Upper lobe of left lung (tissue), 6 donors: Measurements from ENCODE around the gene CEP131. TPM values are rescaled to one million over a fixed set of nuclear protein-coding genes. Genes with fewer than 3 reads are reported as not detected.

Source experiments
- ATAC-seq, 2 donors: fragments of 200-7000 bp; cut with Tn5 transposase; one replicate each; pipeline ENCODE4 v1.9.1; 2022; ENCODE audit warnings: mild to moderate bottlenecking in 2 of 2, moderate library complexity in 2 of 2; ENCODE audit not compliant: low FRiP score in 2 of 2
- DNase-seq, 2 donors: peaks; one replicate each; pipeline ENCODE4 v3.0.0-alpha.2; 2019 to 2020
- H3K27ac ChIP-seq, 4 donors: fragments of 200-600 bp; sonication (generic); one replicate each; pipeline ENCODE4 v1.5.1; 2016 to 2019
- H3K27me3 ChIP-seq, 4 donors: fragments of 200-600 bp; sonication (generic); one replicate each; pipeline ENCODE4 v1.5.1; 2017 to 2019
- H3K36me3 ChIP-seq, 4 donors: fragments of 200-600 bp; sonication (generic); one replicate each; pipeline ENCODE4 v1.5.1; 2016 to 2019
- H3K4me1 ChIP-seq, 4 donors: fragments of 200-600 bp; sonication (generic); one replicate each; pipeline ENCODE4 v1.5.1; 2018 to 2019
- H3K4me3 ChIP-seq, 4 donors: fragments of 200-600 bp; sonication (generic); one replicate each; pipeline ENCODE4 v1.5.1; 2017 to 2019; ENCODE audit warnings: mild to moderate bottlenecking in 2 of 4, moderate library complexity in 1 of 4
- H3K9me3 ChIP-seq, 4 donors: fragments of 200-600 bp; sonication (generic); one replicate each; pipeline ENCODE4 v1.5.1; 2018 to 2019
- EP300 ChIP-seq, 4 donors: sonication (generic); formaldehyde crosslinking; IDR thresholded peaks; one replicate each; pipeline ENCODE4 v1.5.1; 2017; ENCODE audit warnings: antibody characterized with exemption in 4 of 4, control low read depth in 2 of 4
- POLR2A ChIP-seq, 4 donors: fragments of 450-650 bp; IDR thresholded peaks; one replicate each; pipeline ENCODE4 v1.5.1; 2016 to 2017; ENCODE audit warnings: antibody characterized with exemption in 4 of 4, mild to moderate bottlenecking in 2 of 4
- POLR2AphosphoS5 ChIP-seq, 2 donors: sonication (generic); formaldehyde crosslinking; IDR thresholded peaks; one replicate each; pipeline ENCODE4 v1.5.1; 2017; ENCODE audit warnings: antibody characterized with exemption in 2 of 2
- WGBS, 2 donors: methylation state at CpG; one replicate each; pipeline ENCODE4 v1.1.5; 2017 to 2018; 5-methylcytosine and 5-hydroxymethylcytosine counted together
- total RNA-seq, 6 donors: library from RNA; depleted of rRNA in 4 of 6; stranded (reverse); fragments of >200 nt in 4 of 6; gene quantifications; one replicate each; pipeline versions ENCODE4 v1.1.0 to v1.2.1, GENCODE V29; 2016 to 2021
- TF ChIP-seq, protein P1 (sequence below), 6 experiments: fragments of 450-650 bp in 4 of 6; fragments of 200-600 bp in 2 of 6; sonication (generic) in 2 of 6; IDR thresholded peaks; one replicate each; pipeline ENCODE4 v1.5.1; 2016 to 2019; ENCODE audit warnings: antibody characterized with exemption in 6 of 6
- donor health status: DM: no; HTN: no; CAD: no; lungs with moderate emphysema.
- donor health status: DM: no; HTN: yes; CAD: no; lungs with severe emphysema.

The CEP131 gene
- total RNA-seq, 6 donors from 2014 or later, result 5.3 to 55.5 (median 12.6) TPM

DNA sequence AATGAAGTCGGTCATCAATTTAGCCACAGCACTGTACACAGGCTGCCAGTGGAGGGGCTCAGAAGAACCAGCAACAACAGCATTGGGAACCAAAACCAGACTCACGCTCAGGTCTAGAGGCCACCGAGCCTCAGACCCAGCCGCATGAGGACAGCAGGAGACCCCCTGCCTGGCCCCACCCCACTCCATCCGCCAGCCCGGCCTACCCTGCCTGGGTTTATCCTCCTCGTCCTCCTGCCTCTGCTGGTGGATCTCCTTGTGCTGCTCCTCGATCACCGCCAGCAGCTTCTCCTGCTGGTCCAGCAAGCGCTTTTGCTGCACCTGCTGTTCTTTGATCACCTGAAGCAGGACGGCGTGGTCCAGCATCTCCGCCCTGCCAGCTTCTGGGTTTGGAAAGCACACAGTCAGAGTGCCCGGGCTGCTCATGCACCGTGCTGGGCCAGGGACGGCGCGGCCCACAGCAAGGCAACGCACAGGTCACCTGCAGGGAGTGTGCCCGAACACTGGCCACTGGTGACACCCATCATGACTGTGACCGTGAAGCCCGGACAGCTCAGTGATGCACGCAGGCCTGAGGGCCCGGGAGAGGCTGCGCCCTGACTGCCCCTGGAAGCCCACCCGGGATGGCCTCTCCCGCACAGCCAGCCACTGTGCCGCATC is 24.0 kb upstream of the CEP131 start:
- H3K27ac ChIP-seq, result no peak overlapping the region
- no peak overlapping the region for H3K4me3 ChIP-seq
- 91 to 94% methylated on average over 22 to 23 of the region's 28 CpGs for WGBS, 2 donors
- no peaks in the 10 kb centered on the region for H3K9me3 ChIP-seq
- TF ChIP-seq POLR2A (IDR thresholded peaks at IDR 0.05), result no peak
- TF ChIP-seq, protein P1, sequence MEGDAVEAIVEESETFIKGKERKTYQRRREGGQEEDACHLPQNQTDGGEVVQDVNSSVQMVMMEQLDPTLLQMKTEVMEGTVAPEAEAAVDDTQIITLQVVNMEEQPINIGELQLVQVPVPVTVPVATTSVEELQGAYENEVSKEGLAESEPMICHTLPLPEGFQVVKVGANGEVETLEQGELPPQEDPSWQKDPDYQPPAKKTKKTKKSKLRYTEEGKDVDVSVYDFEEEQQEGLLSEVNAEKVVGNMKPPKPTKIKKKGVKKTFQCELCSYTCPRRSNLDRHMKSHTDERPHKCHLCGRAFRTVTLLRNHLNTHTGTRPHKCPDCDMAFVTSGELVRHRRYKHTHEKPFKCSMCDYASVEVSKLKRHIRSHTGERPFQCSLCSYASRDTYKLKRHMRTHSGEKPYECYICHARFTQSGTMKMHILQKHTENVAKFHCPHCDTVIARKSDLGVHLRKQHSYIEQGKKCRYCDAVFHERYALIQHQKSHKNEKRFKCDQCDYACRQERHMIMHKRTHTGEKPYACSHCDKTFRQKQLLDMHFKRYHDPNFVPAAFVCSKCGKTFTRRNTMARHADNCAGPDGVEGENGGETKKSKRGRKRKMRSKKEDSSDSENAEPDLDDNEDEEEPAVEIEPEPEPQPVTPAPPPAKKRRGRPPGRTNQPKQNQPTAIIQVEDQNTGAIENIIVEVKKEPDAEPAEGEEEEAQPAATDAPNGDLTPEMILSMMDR (IDR thresholded peaks at IDR 0.05), result no peak
- no peak for TF ChIP-seq POLR2AphosphoS5 (IDR thresholded peaks at IDR 0.05)
- TF ChIP-seq EP300 (IDR thresholded peaks at IDR 0.05), result no peak
- peaks cover 7 to 39% (median 23%) of the 10 kb centered on the region in 4 donors for H3K36me3 ChIP-seq
- no peaks in the 10 kb centered on the region for H3K27me3 ChIP-seq
- DNase-seq, result peak in 1 of 2 donors; percentile 79
- ATAC-seq, result no peak
- peaks cover 0 to 5% (median 0%) of the 10 kb centered on the region in 4 donors for H3K4me1 ChIP-seq

DNA sequence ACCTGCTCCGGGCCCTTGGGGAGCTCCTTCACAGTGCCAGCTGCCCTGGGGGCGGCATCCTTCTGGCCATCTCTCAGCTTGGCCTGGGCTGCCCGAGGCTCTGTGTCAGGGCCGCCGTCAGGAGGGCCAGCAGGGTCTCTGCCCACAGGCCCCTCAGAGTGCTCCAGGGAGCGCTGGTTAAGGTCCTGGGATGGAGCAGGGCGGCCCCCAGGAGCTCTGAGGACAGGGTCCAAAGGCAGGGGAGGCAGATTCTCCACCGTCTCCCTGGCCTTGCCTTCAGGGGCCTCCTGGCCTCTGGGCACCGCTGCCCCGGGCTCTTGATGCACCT is 23.5 kb upstream of the CEP131 start:
- Histone ChIP-seq H3K9me3 (no peaks in the 10 kb centered on the region), H3K27ac (no peak overlapping the region), H3K4me3 (no peak overlapping the region), H3K4me1 (peaks cover 0 to 10% (median 0%) of the 10 kb centered on the region in 4 donors), H3K27me3 (no peaks in the 10 kb centered on the region), H3K36me3 (peaks cover 3 to 34% (median 19%) of the 10 kb centered on the region in 4 donors)
- DNase-seq (peak in 1 of 2 donors; percentile 74), ATAC-seq (no peak)
- WGBS, 2 donors, result 97% methylated on average over 10 of the region's 10 CpGs; no CpG with 5 or more reads in 1 of the 2 donors
- TF ChIP-seq, protein P1 (IDR thresholded peaks at IDR 0.05), result no peak
- TF ChIP-seq POLR2AphosphoS5 (IDR thresholded peaks at IDR 0.05) (no peak), EP300 (IDR thresholded peaks at IDR 0.05) (no peak), POLR2A (IDR thresholded peaks at IDR 0.05) (no peak)

DNA sequence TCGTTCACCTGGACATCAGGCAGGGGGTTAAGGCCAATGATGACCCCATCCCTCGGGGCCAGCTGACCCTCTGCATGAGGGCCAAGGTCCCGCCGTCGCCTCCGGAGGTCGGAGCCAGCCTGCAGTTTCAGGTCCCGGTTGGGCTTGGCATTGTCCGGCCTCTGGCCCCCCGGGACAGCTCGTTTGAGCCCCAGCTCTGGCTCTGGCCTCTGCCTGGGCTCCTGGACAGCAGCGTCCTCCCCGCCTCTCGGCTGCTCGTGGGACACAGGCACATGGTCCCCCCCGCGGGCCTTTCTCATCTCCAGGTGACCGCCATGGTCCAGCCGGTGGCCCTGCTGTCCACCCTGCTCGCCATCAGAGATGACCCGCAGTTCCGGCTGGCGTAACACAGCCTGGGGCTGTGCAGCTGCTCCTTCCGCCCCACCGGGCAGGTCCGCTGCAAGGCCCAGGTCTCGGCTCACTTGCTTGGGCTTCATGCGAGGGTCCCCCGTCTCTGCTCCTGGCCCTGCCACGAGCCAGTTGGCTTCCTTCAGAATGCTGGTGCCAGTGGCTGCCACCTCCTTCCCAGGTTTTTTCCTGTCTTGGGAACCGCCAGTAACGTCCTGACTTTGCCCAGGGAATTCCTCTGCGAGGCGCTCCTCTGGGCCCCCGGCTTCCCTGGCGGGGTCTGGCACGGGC is 23.0 kb upstream of the CEP131 start:
- H3K36me3 ChIP-seq, result peaks cover 0 to 29% (median 14%) of the 10 kb centered on the region in 4 donors

DNA sequence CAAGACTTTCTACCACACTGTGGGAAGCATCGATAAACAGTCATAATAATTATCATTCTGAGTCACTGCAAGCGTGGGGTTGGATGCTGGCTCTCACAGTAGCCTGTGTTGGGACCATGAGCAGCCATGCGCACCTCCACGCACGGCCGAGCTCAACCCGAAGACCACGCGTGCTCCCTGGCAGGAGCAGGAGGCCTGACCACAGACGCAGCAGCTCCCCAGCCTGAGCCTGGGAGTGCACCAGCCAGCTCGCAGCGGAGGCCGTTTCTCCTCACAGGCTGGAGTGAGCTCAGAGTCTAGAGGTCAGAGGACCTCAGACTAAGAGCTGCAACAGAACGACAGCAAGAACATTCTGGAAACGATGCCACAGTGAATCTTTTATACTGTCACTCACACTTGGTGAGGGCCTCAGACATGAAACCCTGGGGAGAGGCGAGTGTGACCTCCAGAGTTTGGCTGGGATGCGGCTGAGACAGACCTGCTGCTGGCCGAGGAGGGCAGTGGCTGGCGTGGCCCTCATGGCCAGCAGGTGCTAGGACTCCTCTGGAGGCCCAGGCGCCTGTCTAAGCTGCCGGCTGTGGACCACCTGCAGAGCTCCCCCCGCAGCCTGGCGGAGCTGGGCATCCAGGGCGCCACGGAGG is 22.4 kb upstream of the CEP131 start:
- peak in 1 of 2 donors; percentile 67 for DNase-seq
- no peak for ATAC-seq
- Histone ChIP-seq H3K27me3 (no peaks in the 10 kb centered on the region), H3K4me3 (no peak overlapping the region), H3K4me1 (peaks cover 2 to 19% (median 5%) of the 10 kb centered on the region in 4 donors), H3K36me3 (peaks cover 0 to 23% (median 9%) of the 10 kb centered on the region in 4 donors), H3K27ac (no peak overlapping the region), H3K9me3 (no peaks in the 10 kb centered on the region)
- WGBS, 2 donors, result 86 to 88% methylated on average over 4 to 25 of the region's 25 CpGs
- no peak for TF ChIP-seq POLR2AphosphoS5 (IDR thresholded peaks at IDR 0.05)
- no peak for TF ChIP-seq POLR2A (IDR thresholded peaks at IDR 0.05)
- no peak for TF ChIP-seq EP300 (IDR thresholded peaks at IDR 0.05)
- TF ChIP-seq, protein P1 (IDR thresholded peaks at IDR 0.05), result no peak

More for the DNA sequence above, 23.0 kb upstream of the CEP131 start:
- Histone ChIP-seq H3K4me3 (no peak overlapping the region), H3K9me3 (no peaks in the 10 kb centered on the region), H3K27me3 (no peaks in the 10 kb centered on the region), H3K4me1 (peaks cover 0 to 12% (median 0%) of the 10 kb centered on the region in 4 donors), H3K27ac (no peak overlapping the region)
- peak in 1 of 2 donors; percentile 75 for DNase-seq
- 91 to 94% methylated on average over 21 to 32 of the region's 37 CpGs for WGBS, 2 donors
- TF ChIP-seq POLR2AphosphoS5 (IDR thresholded peaks at IDR 0.05) (no peak), EP300 (IDR thresholded peaks at IDR 0.05) (no peak), POLR2A (IDR thresholded peaks at IDR 0.05) (no peak)
- TF ChIP-seq, protein P1 (IDR thresholded peaks at IDR 0.05), result no peak
- no peak for ATAC-seq
